Hepatocyte (in vitro differentiated cells): ENCODE data around the gene FLYWCH1. TPM values are rescaled to one million over a fixed set of nuclear protein-coding genes. Genes with fewer than 3 reads are reported as not detected.

Experiments used
- DNase-seq: peaks from one replicate; pipeline ENCODE4 v3.0.0-alpha.2; 2016; ENCODE audit warnings: low spot score
- H2AFZ ChIP-seq: fragments of 200-600 bp; sonication (generic); 2 replicates; pipeline ENCODE4 v1.6.0; 2016; ENCODE audit warnings: antibody characterized with exemption, mild to moderate bottlenecking
- H3K27ac ChIP-seq: fragments of 200-600 bp; sonication (generic); 2 replicates; pipeline ENCODE4 v1.5.1; 2016; ENCODE audit warnings: mild to moderate bottlenecking
- H3K27me3 ChIP-seq: fragments of 200-600 bp; sonication (generic); 2 replicates; pipeline ENCODE4 v1.6.1; 2016
- H3K36me3 ChIP-seq: fragments of 200-600 bp; sonication (generic); replicated peaks from 2 replicates; pipeline ENCODE4 v1.5.1; 2016; ENCODE audit warnings: low read depth; ENCODE audit not compliant: insufficient read depth
- H3K4me1 ChIP-seq: fragments of 200-600 bp; sonication (generic); 2 replicates; pipeline ENCODE4 v1.5.1; 2016; ENCODE audit warnings: mild to moderate bottlenecking, moderate library complexity; ENCODE audit not compliant: insufficient read depth
- H3K4me2 ChIP-seq: fragments of 200-600 bp; sonication (generic); 2 replicates; pipeline ENCODE4 v1.6.0; 2016
- H3K4me3 ChIP-seq: fragments of 200-600 bp; sonication (generic); 2 replicates; pipeline ENCODE4 v1.5.1; 2016; ENCODE audit warnings: mild to moderate bottlenecking
- H3K79me2 ChIP-seq: fragments of 200-600 bp; sonication (generic); 2 replicates; pipeline ENCODE4 v1.6.0; 2017; ENCODE audit warnings: mild to moderate bottlenecking
- H3K9me2 ChIP-seq: fragments of 200-600 bp; sonication (generic); replicated peaks from 2 replicates; pipeline ENCODE4 v1.6.0; 2017; ENCODE audit warnings: mild to moderate bottlenecking; ENCODE audit not compliant: insufficient read depth
- H3K9me3 ChIP-seq: fragments of 200-600 bp; sonication (generic); 2 replicates; pipeline ENCODE4 v1.5.1; 2016; ENCODE audit warnings: low read depth, mild to moderate bottlenecking
- H4K20me1 ChIP-seq: fragments of 200-600 bp; sonication (generic); 2 replicates; pipeline ENCODE4 v1.6.0; 2016; ENCODE audit warnings: mild to moderate bottlenecking; ENCODE audit not compliant: insufficient read depth, poor library complexity, severe bottlenecking
- EZH2 ChIP-seq: fragments of 200-600 bp; sonication (generic); IDR thresholded peaks from 2 replicates; pipeline ENCODE4 v1.6.1; 2016; ENCODE audit warnings: antibody characterized with exemption, mild to moderate bottlenecking, borderline replicate concordance
- EZH2phosphoT487 ChIP-seq: fragments of 200-600 bp; sonication (generic); IDR thresholded peaks from one replicate; pipeline ENCODE4 v1.6.1; 2018; ENCODE audit warnings: antibody characterized with exemption, mild to moderate bottlenecking, low read depth, moderate library complexity; ENCODE audit not compliant: unreplicated experiment, severe bottlenecking
- WGBS: methylation state at CpG from one replicate; pipeline ENCODE4 v1.1.6; 2016; ENCODE audit warnings: low lambda C conversion rate; ENCODE audit errors: missing lambda C conversion rate; 5-methylcytosine and 5-hydroxymethylcytosine counted together
- polyA plus RNA-seq: library from polyadenylated mRNA; unstranded; fragments of >200 nt; fragmentation: Nextera tagmentation; extraction: Ambion mirVana; gene quantifications from 2 replicates; pipeline ENCODE4 v1.2.1, GENCODE V29; 2016
- total RNA-seq: library from RNA; depleted of rRNA; stranded (reverse); fragments of >200 nt; gene quantifications from 2 replicates; pipeline ENCODE4 v1.2.3, GENCODE V29; 2014
- TF ChIP-seq, protein P1 (sequence below): fragments of 200-600 bp; sonication (generic); IDR thresholded peaks from 2 replicates; pipeline ENCODE4 v1.5.1; 2016; ENCODE audit warnings: antibody characterized with exemption, mild to moderate bottlenecking; ENCODE audit not compliant: poor library complexity

FLYWCH1 gene
- total and polyA plus RNA-seq, 2 experiments from 2014 or later, result 11.7 to 16.9 TPM

GRCh38 chr16:2976673-2977072, 64.9 kb downstream of the FLYWCH1 start:
- H3K79me2 ChIP-seq, result peaks cover 5% of the 10 kb centered on the region
- H3K4me3 ChIP-seq, result no peak overlapping the region
- peaks cover 9% of the 10 kb centered on the region for H3K4me1 ChIP-seq
- TF ChIP-seq EZH2phosphoT487 (no peak), EZH2 (no peak)
- TF ChIP-seq, protein P1, sequence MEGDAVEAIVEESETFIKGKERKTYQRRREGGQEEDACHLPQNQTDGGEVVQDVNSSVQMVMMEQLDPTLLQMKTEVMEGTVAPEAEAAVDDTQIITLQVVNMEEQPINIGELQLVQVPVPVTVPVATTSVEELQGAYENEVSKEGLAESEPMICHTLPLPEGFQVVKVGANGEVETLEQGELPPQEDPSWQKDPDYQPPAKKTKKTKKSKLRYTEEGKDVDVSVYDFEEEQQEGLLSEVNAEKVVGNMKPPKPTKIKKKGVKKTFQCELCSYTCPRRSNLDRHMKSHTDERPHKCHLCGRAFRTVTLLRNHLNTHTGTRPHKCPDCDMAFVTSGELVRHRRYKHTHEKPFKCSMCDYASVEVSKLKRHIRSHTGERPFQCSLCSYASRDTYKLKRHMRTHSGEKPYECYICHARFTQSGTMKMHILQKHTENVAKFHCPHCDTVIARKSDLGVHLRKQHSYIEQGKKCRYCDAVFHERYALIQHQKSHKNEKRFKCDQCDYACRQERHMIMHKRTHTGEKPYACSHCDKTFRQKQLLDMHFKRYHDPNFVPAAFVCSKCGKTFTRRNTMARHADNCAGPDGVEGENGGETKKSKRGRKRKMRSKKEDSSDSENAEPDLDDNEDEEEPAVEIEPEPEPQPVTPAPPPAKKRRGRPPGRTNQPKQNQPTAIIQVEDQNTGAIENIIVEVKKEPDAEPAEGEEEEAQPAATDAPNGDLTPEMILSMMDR, result no peak
- H3K4me2 ChIP-seq, result no peak overlapping the region
- WGBS, result 95% methylated on average over 15 of the region's 15 CpGs
- no peaks in the 10 kb centered on the region for H3K27me3 ChIP-seq
- H3K9me2 ChIP-seq, result no peaks in the 10 kb centered on the region
- H2AFZ ChIP-seq, result no peak overlapping the region
- H3K36me3 ChIP-seq, result no peaks in the 10 kb centered on the region
- DNase-seq, result no peak
- H3K9me3 ChIP-seq, result no peaks in the 10 kb centered on the region
- H4K20me1 ChIP-seq, result no peaks in the 10 kb centered on the region
- H3K27ac ChIP-seq, result no peak overlapping the region

- H3K9me3 ChIP-seq, result no peaks in the 10 kb centered on the region
- WGBS, result 94% methylated on average over 6 of the region's 6 CpGs
- no peak overlapping the region for H3K27ac ChIP-seq
- no peak overlapping the region for H2AFZ ChIP-seq
- H3K4me3 ChIP-seq, result no peak overlapping the region
- H3K27me3 ChIP-seq, result no peaks in the 10 kb centered on the region
- peaks cover 9% of the 10 kb centered on the region for H3K4me1 ChIP-seq
- H3K36me3 ChIP-seq, result no peaks in the 10 kb centered on the region
- H4K20me1 ChIP-seq, result no peaks in the 10 kb centered on the region
- H3K79me2 ChIP-seq, result peaks cover 5% of the 10 kb centered on the region
- no peak for DNase-seq
- no peak overlapping the region for H3K4me2 ChIP-seq
- no peak for TF ChIP-seq EZH2
- H3K9me2 ChIP-seq, result no peaks in the 10 kb centered on the region
Observed at GRCh38 chr16:2977440-2977839, 65.7 kb downstream of the FLYWCH1 start.

GRCh38 chr16:2979669-2980226, 68.0 kb downstream of the FLYWCH1 start:
- no peak overlapping the region for H3K27ac ChIP-seq

More at GRCh38 chr16:2979669-2980226, 68.0 kb downstream of the FLYWCH1 start:
- Histone ChIP-seq H2AFZ (peak overlapping the region; percentile 25), H3K4me3 (peak overlapping the region; percentile 67), H3K9me3 (no peaks in the 10 kb centered on the region), H3K4me1 (peaks cover 9% of the 10 kb centered on the region), H4K20me1 (no peaks in the 10 kb centered on the region), H3K9me2 (no peaks in the 10 kb centered on the region), H3K27me3 (no peaks in the 10 kb centered on the region), H3K4me2 (peak overlapping the region; percentile 98), H3K79me2 (peaks cover 5% of the 10 kb centered on the region), H3K36me3 (no peaks in the 10 kb centered on the region)
- TF ChIP-seq EZH2phosphoT487, result no peak
- TF ChIP-seq, protein P1, result no peak
- TF ChIP-seq EZH2, result no peak
- no peak for DNase-seq
- 16% methylated on average over 18 of the region's 43 CpGs for WGBS
